Nephron (organoid): ENCODE measurements around the gene DENND1C.

Source experiments
- H3K27ac Mint-ChIP-seq, 3 experiments: 2 replicates each; pipeline ENCODE4 v1.8.0; 2020; ENCODE audit warnings: mixed read lengths in 3 of 3, mild to moderate bottlenecking in 2 of 3, moderate library complexity in 1 of 3
- H3K27me3 Mint-ChIP-seq: 2 replicates; pipeline ENCODE4 v1.8.0; 2021; ENCODE audit warnings: low read depth, mild to moderate bottlenecking, moderate library complexity, mixed read lengths
- H3K36me3 Mint-ChIP-seq: 2 replicates; pipeline ENCODE4 v1.8.0; 2020; ENCODE audit warnings: low read depth, mixed read lengths
- H3K4me1 Mint-ChIP-seq: 2 replicates; pipeline ENCODE4 v1.8.0; 2020; ENCODE audit warnings: mixed read lengths
- H3K4me3 Mint-ChIP-seq, 3 experiments: 2 replicates each; pipeline ENCODE4 v1.8.0; 2020; ENCODE audit warnings: mild to moderate bottlenecking in 3 of 3, mixed read lengths in 3 of 3, moderate library complexity in 2 of 3
- H3K9me3 Mint-ChIP-seq: 2 replicates; pipeline ENCODE4 v1.8.0; 2020; ENCODE audit warnings: mixed read lengths
- CTCF ChIP-seq, 3 experiments: fragments of 200-600 bp; sonication (generic); IDR thresholded peaks; one replicate each; pipeline ENCODE4 v1.5.0; 2021; ENCODE audit warnings: antibody characterized with exemption in 3 of 3; ENCODE audit not compliant: unreplicated experiment in 3 of 3

The DENND1C gene

GRCh38 chr19:6464070-6464873 lies 17.3 kb downstream of the DENND1C start, which contains the start of gene CRB3:
TSS of gene CRB3 (plus strand) at chr19:6464271. CDS start at chr19:6464702, 431 bp downstream.
- Mint-ChIP-seq H3K9me3 (no peaks in the 10 kb centered on the region), H3K4me3 (peak within 1 kb of the TSS; percentile 74 to 80 (median 78)), H3K36me3 (peaks cover 4% of the 10 kb centered on the region), H3K27ac (peak within 1 kb of the TSS in 2 of 3 experiments; percentile 45 to 92), H3K4me1 (peaks cover 5% of the 10 kb centered on the region), H3K27me3 (peaks cover 78% of the 10 kb centered on the region)
- no peak for TF ChIP-seq CTCF (IDR thresholded peaks at IDR 0.05; ENCODE audit: unreplicated experiment in 3 of 3)

DNA sequence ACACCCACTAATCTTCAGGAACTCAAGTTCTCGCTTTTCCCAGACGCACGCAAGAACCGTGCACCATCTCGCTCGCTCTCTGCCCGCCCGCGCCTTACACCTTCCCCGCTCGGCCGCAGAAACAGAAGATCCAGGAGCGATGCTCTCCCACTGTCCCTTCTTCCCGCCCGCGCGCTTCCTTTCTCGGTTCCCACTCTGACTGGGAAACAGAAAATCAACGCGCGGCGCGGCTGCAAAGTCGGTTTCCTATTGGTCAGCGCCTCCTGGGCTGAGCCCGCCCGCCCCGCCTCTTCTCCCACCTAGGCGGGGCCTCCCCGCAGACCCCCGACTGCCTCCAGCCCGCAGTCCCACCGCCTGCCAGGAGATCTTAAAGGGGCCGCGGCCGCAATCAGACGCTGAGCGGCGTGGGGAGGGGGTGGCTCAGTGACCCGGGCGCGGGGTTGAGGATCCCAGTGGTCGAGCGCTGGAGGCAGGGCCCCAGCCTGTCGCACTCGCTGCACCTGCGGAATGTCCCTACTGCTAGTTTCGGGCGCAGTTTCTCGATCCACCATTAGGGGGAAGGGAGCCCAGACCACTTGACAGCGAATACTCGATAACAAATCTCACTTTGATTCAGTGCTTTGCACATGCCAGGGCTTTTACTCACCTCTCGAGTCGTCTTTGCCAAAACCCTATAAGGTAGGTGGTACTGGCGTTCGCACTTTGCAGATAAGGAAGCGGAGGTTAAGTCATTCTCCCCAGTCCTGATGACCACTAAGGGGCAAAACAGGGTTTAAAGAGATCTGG lies 21.3 kb downstream of the DENND1C start:
- peak overlapping the region; percentile 91 to 94 (median 93) for H3K4me3 Mint-ChIP-seq
- H3K4me1 Mint-ChIP-seq, result peaks cover 12% of the 10 kb centered on the region
- peaks cover 2% of the 10 kb centered on the region for H3K9me3 Mint-ChIP-seq
- peaks cover 33% of the 10 kb centered on the region for H3K36me3 Mint-ChIP-seq
- TF ChIP-seq CTCF (IDR thresholded peaks at IDR 0.05; ENCODE audit: unreplicated experiment in 3 of 3), result peak; percentile 58 to 74 (median 65)
- peaks cover 41% of the 10 kb centered on the region for H3K27me3 Mint-ChIP-seq
- peak overlapping the region; percentile 74 to 96 (median 89) for H3K27ac Mint-ChIP-seq

- no peak for TF ChIP-seq CTCF (IDR thresholded peaks at IDR 0.05; ENCODE audit: unreplicated experiment in 3 of 3)
- peak within 1 kb of the TSS; percentile 74 to 96 (median 89) for H3K27ac Mint-ChIP-seq
- peaks cover 12% of the 10 kb centered on the region for H3K4me1 Mint-ChIP-seq
- peaks cover 9% of the 10 kb centered on the region for H3K9me3 Mint-ChIP-seq
- peaks cover 33% of the 10 kb centered on the region for H3K27me3 Mint-ChIP-seq
- peaks cover 41% of the 10 kb centered on the region for H3K36me3 Mint-ChIP-seq
- peak within 1 kb of the TSS; percentile 91 to 98 (median 94) for H3K4me3 Mint-ChIP-seq
Measured at GRCh38 chr19:6459262-6460098, 22.1 kb downstream of the DENND1C start, which contains the start of gene SLC25A23. TSS of gene SLC25A23 (minus strand) at chr19:6459792. CDS start at chr19:6459628, 164 bp downstream.

- H3K9me3 Mint-ChIP-seq, result peaks cover 13% of the 10 kb centered on the region
- H3K4me3 Mint-ChIP-seq, result peak overlapping the region; percentile 91 to 98 (median 92)
- no peak for TF ChIP-seq CTCF (IDR thresholded peaks at IDR 0.05; ENCODE audit: unreplicated experiment in 3 of 3)
- H3K27ac Mint-ChIP-seq, result peak overlapping the region in 2 of 3 experiments; percentile 56 to 81
- H3K4me1 Mint-ChIP-seq, result peaks cover 12% of the 10 kb centered on the region
- H3K36me3 Mint-ChIP-seq, result peaks cover 48% of the 10 kb centered on the region
- H3K27me3 Mint-ChIP-seq, result peaks cover 29% of the 10 kb centered on the region
Measured at GRCh38 chr19:6458695-6459261, 22.8 kb downstream of the DENND1C start.
